Smooth muscle cell (in vitro differentiated cells): ENCODE results near the gene FRK. TPM values are rescaled to one million over a fixed set of nuclear protein-coding genes. Genes with fewer than 3 reads are reported as not detected.

Experiments
- DNase-seq: peaks from one replicate; lab custom pipeline; 2025; ENCODE audit not compliant: unreplicated experiment; lab: John Stamatoyannopoulos, UW
- H2AFZ ChIP-seq: fragments of 200-600 bp; sonication (generic); 2 replicates; pipeline ENCODE4 v1.6.0; 2016; ENCODE audit warnings: antibody characterized with exemption, low read depth, mild to moderate bottlenecking
- H3F3A ChIP-seq: fragments of 200-600 bp; sonication (generic); 2 replicates; pipeline ENCODE4 v1.6.0; 2017; ENCODE audit warnings: antibody characterized with exemption, low read depth
- H3K27ac ChIP-seq: fragments of 200-600 bp; sonication (generic); 2 replicates; pipeline ENCODE4 v1.5.1; 2016; ENCODE audit warnings: low read depth, mild to moderate bottlenecking
- H3K27me3 ChIP-seq: fragments of 200-600 bp; sonication (generic); 2 replicates; pipeline ENCODE4 v1.6.1; 2016; ENCODE audit warnings: low read depth, mild to moderate bottlenecking
- H3K36me3 ChIP-seq: fragments of 200-600 bp; sonication (generic); 2 replicates; pipeline ENCODE4 v1.5.1; 2016; ENCODE audit warnings: low read depth
- H3K4me1 ChIP-seq: fragments of 200-600 bp; sonication (generic); 2 replicates; pipeline ENCODE4 v1.5.1; 2016; ENCODE audit warnings: low read depth
- H3K4me2 ChIP-seq: fragments of 200-600 bp; sonication (generic); 2 replicates; pipeline ENCODE4 v1.6.0; 2016; ENCODE audit warnings: mild to moderate bottlenecking
- H3K4me3 ChIP-seq: fragments of 200-600 bp; sonication (generic); 2 replicates; pipeline ENCODE4 v1.5.1; 2016; ENCODE audit warnings: mild to moderate bottlenecking
- H3K79me2 ChIP-seq: fragments of 200-600 bp; sonication (generic); 2 replicates; pipeline ENCODE4 v1.6.0; 2016; ENCODE audit warnings: low read depth, mild to moderate bottlenecking
- H3K9ac ChIP-seq: fragments of 200-600 bp; sonication (generic); 2 replicates; pipeline ENCODE4 v1.6.0; 2016; ENCODE audit warnings: low read depth
- H3K9me3 ChIP-seq: fragments of 200-600 bp; sonication (generic); replicated peaks from 2 replicates; pipeline ENCODE4 v1.5.1; 2016; ENCODE audit warnings: low read depth
- H4K20me1 ChIP-seq: fragments of 200-600 bp; sonication (generic); 2 replicates; pipeline ENCODE4 v1.6.0; 2016; ENCODE audit warnings: low read depth
- WGBS: methylation state at CpG from one replicate; pipeline ENCODE4 v1.1.7; 2016; ENCODE audit warnings: low lambda C conversion rate; 5-methylcytosine and 5-hydroxymethylcytosine counted together
- polyA plus RNA-seq: library from polyadenylated mRNA; unstranded; fragments of >200 nt; fragmentation: Nextera tagmentation; extraction: Ambion mirVana; gene quantifications from 2 replicates; pipeline ENCODE4 v1.2.1, GENCODE V29; 2016
- total RNA-seq: library from RNA; depleted of rRNA; stranded (reverse); fragments of >200 nt; gene quantifications from 2 replicates; pipeline ENCODE4 v1.2.3, GENCODE V29; 2014
- TF ChIP-seq, protein P1 (sequence below): fragments of 200-600 bp; sonication (generic); IDR thresholded peaks from 2 replicates; pipeline ENCODE4 v1.5.1; 2017; ENCODE audit warnings: borderline replicate concordance, mild to moderate bottlenecking, antibody characterized with exemption; ENCODE audit not compliant: insufficient read depth, poor library complexity, severe bottlenecking

The FRK gene
- total and polyA plus RNA-seq, 2 experiments from 2014 or later = 0.11 to 1.4 TPM

DNA sequence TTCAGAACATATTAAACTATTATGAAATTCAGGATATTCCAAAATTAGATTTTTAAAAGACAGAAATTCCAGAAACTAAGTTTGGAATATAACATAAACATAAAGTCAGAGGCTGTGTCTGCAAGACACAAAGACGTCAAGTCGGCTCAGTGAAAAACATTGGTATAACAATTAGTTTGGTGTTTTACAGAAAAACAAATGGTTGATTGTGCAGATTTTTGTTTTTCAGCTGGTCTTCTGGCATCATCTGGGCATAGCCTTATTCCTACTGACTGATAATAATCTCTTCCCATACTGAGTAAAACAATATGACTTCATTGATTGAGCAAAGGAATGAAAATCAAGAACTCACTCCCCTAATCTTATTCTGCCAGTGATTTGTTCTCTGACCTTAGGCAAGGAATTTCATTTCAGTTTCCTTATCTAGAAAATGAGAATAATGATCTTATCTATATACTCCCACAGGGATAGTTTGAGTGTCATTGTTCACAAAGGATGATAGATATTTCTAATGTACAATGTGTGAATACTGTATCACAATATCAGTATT lies 84.3 kb downstream of the FRK start:
- TF ChIP-seq, protein P1, sequence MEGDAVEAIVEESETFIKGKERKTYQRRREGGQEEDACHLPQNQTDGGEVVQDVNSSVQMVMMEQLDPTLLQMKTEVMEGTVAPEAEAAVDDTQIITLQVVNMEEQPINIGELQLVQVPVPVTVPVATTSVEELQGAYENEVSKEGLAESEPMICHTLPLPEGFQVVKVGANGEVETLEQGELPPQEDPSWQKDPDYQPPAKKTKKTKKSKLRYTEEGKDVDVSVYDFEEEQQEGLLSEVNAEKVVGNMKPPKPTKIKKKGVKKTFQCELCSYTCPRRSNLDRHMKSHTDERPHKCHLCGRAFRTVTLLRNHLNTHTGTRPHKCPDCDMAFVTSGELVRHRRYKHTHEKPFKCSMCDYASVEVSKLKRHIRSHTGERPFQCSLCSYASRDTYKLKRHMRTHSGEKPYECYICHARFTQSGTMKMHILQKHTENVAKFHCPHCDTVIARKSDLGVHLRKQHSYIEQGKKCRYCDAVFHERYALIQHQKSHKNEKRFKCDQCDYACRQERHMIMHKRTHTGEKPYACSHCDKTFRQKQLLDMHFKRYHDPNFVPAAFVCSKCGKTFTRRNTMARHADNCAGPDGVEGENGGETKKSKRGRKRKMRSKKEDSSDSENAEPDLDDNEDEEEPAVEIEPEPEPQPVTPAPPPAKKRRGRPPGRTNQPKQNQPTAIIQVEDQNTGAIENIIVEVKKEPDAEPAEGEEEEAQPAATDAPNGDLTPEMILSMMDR = no peak
- no peaks in the 10 kb centered on the region for H3K79me2 ChIP-seq
- no peaks in the 10 kb centered on the region for H3K4me1 ChIP-seq
- no peak overlapping the region for H3K9ac ChIP-seq
- H3K4me3 ChIP-seq = no peak overlapping the region
- 94% methylated on average over 2 of the region's 2 CpGs for WGBS
- H3K36me3 ChIP-seq = no peaks in the 10 kb centered on the region
- H3F3A ChIP-seq = no peaks in the 10 kb centered on the region
- no peak overlapping the region for H3K4me2 ChIP-seq
- no peak overlapping the region for H2AFZ ChIP-seq
- H3K27ac ChIP-seq = no peak overlapping the region
- H3K27me3 ChIP-seq = no peaks in the 10 kb centered on the region
- DNase-seq = no peak
- no peaks in the 10 kb centered on the region for H3K9me3 ChIP-seq
- H4K20me1 ChIP-seq = no peaks in the 10 kb centered on the region

DNA sequence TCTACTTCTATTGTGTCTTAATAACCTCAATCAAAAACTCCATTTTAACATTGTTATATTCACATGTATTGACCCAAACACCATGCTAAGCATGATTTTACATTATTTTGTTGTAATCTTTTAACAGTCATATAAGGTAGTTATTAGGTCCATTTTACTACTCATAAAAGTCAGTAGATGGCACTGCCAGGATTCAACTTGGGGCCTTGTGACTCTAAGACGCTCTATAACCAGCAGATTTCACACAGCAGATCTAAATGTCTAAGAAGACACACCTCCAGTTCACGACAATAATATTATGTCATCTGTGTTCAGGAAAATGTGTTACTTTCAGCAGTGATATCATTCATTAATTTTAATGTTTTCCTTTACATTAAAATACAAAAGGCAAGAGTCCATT lies 88.0 kb downstream of the FRK start:
- TF ChIP-seq, protein P1 = no peak
- Histone ChIP-seq H4K20me1 (no peaks in the 10 kb centered on the region), H2AFZ (no peak overlapping the region), H3K27ac (no peak overlapping the region), H3K9me3 (no peaks in the 10 kb centered on the region), H3F3A (no peaks in the 10 kb centered on the region), H3K79me2 (no peaks in the 10 kb centered on the region), H3K27me3 (no peaks in the 10 kb centered on the region), H3K9ac (no peak overlapping the region), H3K4me2 (no peak overlapping the region), H3K4me1 (peaks cover 7% of the 10 kb centered on the region), H3K4me3 (no peak overlapping the region), H3K36me3 (no peaks in the 10 kb centered on the region)
- DNase-seq = no peak
- WGBS = 94% methylated on average over 2 of the region's 2 CpGs

DNA sequence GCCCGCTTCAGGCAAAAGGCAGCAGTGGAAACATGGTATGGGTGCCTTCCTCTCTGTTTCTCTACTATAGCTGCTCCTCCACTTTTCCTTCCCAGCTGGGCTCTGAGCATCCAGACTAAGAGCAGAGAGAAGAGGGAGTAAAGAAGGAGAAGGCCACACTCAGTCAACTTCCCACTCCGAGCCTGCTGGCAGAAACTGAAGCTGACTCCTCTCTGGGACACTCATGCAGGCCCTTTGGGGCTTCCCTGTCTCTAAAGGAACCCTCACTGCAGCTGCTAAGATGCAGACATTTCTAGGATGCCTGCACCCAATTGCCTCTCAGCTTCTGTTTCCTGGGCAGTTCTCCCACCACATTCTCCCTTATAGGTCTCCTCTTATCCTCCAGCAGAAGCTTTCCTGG lies 88.9 kb downstream of the FRK start:
- Histone ChIP-seq H3K9ac (no peak overlapping the region), H3K27ac (no peak overlapping the region), H3K9me3 (no peaks in the 10 kb centered on the region), H4K20me1 (no peaks in the 10 kb centered on the region), H3K4me2 (no peak overlapping the region), H3K4me1 (peaks cover 7% of the 10 kb centered on the region), H3F3A (no peaks in the 10 kb centered on the region), H3K36me3 (no peaks in the 10 kb centered on the region), H2AFZ (no peak overlapping the region), H3K27me3 (no peaks in the 10 kb centered on the region), H3K4me3 (no peak overlapping the region), H3K79me2 (no peaks in the 10 kb centered on the region)
- WGBS = 82% methylated on average over 2 of the region's 2 CpGs
- TF ChIP-seq, protein P1 = no peak
- DNase-seq = no peak

DNA sequence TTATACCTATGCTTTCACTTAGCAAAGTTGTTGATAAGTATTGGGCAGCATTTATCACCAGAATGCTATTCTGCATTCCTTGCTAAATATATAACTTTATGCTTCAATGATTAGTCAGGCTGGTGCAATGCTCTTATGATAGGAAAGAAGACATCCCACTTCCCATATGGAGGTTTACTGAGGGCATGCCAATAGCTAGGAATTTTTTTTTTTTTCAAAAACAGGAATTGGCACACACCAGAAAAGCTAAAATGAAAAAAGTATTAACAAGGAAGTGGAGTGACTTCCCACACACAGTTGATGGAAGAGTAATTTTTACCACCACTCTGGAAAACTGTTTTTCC lies 90.8 kb downstream of the FRK start:
- Histone ChIP-seq H2AFZ (no peak overlapping the region), H4K20me1 (no peaks in the 10 kb centered on the region), H3K36me3 (no peaks in the 10 kb centered on the region), H3K4me1 (peaks cover 7% of the 10 kb centered on the region), H3K27me3 (no peaks in the 10 kb centered on the region), H3F3A (no peaks in the 10 kb centered on the region), H3K4me2 (no peak overlapping the region), H3K4me3 (no peak overlapping the region), H3K79me2 (no peaks in the 10 kb centered on the region), H3K9ac (no peak overlapping the region), H3K9me3 (no peaks in the 10 kb centered on the region), H3K27ac (no peak overlapping the region)
- DNase-seq = no peak
- TF ChIP-seq, protein P1 = no peak
